ENCODE results near the gene DFFB.

The DFFB gene

DNA sequence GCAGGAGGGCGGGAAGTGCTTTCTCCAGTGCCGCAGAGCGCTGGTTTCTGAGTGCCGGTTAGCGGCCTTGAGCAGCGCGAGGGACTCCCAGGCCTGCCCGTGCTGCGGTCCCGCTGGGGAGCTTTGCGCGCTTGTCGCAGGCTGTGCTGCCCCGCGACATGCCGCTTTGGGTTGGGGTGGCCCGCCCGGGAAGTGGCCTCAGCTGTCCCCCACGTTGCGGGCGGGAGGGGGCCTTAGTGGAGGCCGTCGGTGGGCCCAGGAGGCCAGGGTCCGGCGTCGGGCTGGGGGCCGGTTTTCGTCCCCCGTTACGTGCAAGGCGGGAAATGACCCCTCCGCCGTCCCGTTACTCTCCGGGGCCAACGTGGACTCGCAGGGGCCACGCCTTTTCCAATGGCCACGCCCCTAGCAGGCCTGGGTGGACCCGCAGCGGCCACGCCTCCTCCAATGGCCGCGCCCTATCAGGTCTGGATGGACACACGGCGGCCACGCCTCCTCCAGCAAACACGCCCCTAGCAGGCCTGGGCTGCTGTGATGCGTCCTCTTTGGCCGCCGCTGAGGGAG is 43.8 kb downstream of the DFFB start (continued):
- TF ChIP-seq ZNF2 (tag by site-specific recombination; IDR thresholded peaks at IDR 0.05): peak; percentile 45

GRCh38 chr1:3902111-3902511 is 44.8 kb downstream of the DFFB start:
- no peaks in the 10 kb centered on the region for H3K4me1 ChIP-seq (ENCODE audit: control insufficient read depth, insufficient read depth, low read length)
- TF ChIP-seq BCL11B (tag by site-specific recombination; IDR thresholded peaks at IDR 0.05; ENCODE audit: low read depth): no peak
- peaks cover 0 to 5% of the 10 kb centered on the region in 2 experiments; a peak in 1 of 3 replicates for H3K36me3 ChIP-seq (ENCODE audit: control insufficient read depth in 2 of 2, insufficient read depth in 1 of 2, low read length in 2 of 2)
- H3K4me3 ChIP-seq (ENCODE audit: low read depth, low read length): no peak overlapping the region
- H3K9me3 ChIP-seq (ENCODE audit: control insufficient read depth, insufficient read depth, low read depth, low read length): no peaks in the 10 kb centered on the region
- CTCF ChIA-PET: interaction anchor here (0.8 kb wide), 1 partner anchor 269 kb away, joined by 3 read pairs; no protein-coding TSS in a partner anchor
- POLR2A ChIA-PET: interaction anchor here (0.7 to 1.0 kb wide), 2 partner anchors 16 to 249 kb away, joined by 3 read pairs; no protein-coding TSS in a partner anchor
- no peak overlapping the region for H3K27ac ChIP-seq (ENCODE audit: extremely low read depth, low read depth, low read length)

DNA sequence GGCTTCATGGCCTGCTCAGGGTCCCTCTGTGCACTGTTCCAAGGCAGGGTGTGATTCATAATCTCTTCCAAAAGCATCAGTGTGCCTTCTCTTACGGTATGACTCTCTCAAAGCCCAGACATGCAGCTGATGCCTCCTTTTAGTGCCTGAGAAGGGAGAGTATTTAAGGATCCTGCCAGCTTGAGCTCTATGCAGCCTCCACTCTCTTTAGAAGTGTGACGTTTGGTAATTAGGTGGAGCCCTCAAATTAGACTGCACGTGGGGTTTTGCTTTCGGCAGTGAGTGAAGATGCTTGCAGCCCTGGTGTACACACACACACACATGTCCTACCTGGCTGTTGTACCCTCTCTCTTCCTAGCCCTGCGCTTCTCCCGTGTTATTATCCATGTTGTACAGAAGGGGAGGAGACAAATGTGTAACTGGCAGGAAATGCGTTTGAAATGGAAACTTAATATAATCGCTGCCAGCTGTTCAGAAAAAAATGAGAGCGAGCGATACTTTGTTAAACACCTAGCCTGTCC is 45.4 kb downstream of the DFFB start:
- no peak for TF ChIP-seq ZNF501 (tag by site-specific recombination; IDR thresholded peaks at IDR 0.05)
- TF ChIP-seq, protein P1, sequence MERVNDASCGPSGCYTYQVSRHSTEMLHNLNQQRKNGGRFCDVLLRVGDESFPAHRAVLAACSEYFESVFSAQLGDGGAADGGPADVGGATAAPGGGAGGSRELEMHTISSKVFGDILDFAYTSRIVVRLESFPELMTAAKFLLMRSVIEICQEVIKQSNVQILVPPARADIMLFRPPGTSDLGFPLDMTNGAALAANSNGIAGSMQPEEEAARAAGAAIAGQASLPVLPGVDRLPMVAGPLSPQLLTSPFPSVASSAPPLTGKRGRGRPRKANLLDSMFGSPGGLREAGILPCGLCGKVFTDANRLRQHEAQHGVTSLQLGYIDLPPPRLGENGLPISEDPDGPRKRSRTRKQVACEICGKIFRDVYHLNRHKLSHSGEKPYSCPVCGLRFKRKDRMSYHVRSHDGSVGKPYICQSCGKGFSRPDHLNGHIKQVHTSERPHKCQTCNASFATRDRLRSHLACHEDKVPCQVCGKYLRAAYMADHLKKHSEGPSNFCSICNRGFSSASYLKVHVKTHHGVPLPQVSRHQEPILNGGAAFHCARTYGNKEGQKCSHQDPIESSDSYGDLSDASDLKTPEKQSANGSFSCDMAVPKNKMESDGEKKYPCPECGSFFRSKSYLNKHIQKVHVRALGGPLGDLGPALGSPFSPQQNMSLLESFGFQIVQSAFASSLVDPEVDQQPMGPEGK (tag by site-specific recombination; IDR thresholded peaks at IDR 0.05): no peak
- no peak for TF ChIP-seq ZNF488 (tag by site-specific recombination; IDR thresholded peaks at IDR 0.05)
- TF ChIP-seq ZBTB49 (tag by site-specific recombination; IDR thresholded peaks at IDR 0.05; ENCODE audit: low read depth): no peak
- TF ChIP-seq, protein P2, sequence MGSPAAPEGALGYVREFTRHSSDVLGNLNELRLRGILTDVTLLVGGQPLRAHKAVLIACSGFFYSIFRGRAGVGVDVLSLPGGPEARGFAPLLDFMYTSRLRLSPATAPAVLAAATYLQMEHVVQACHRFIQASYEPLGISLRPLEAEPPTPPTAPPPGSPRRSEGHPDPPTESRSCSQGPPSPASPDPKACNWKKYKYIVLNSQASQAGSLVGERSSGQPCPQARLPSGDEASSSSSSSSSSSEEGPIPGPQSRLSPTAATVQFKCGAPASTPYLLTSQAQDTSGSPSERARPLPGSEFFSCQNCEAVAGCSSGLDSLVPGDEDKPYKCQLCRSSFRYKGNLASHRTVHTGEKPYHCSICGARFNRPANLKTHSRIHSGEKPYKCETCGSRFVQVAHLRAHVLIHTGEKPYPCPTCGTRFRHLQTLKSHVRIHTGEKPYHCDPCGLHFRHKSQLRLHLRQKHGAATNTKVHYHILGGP (tag by site-specific recombination; IDR thresholded peaks at IDR 0.05): no peak
- TF ChIP-seq ZNF654 (tag by site-specific recombination; IDR thresholded peaks at IDR 0.05; ENCODE audit: low read depth): no peak
- TF ChIP-seq ZNF747 (tag by site-specific recombination; IDR thresholded peaks at IDR 0.05): no peak
- TF ChIP-seq ZNF292 (tag by site-specific recombination; IDR thresholded peaks at IDR 0.05; ENCODE audit: borderline replicate concordance, low read depth): no peak
- no peak for TF ChIP-seq OSR2 (tag by site-specific recombination; IDR thresholded peaks at IDR 0.05)
- TF ChIP-seq, protein P3, sequence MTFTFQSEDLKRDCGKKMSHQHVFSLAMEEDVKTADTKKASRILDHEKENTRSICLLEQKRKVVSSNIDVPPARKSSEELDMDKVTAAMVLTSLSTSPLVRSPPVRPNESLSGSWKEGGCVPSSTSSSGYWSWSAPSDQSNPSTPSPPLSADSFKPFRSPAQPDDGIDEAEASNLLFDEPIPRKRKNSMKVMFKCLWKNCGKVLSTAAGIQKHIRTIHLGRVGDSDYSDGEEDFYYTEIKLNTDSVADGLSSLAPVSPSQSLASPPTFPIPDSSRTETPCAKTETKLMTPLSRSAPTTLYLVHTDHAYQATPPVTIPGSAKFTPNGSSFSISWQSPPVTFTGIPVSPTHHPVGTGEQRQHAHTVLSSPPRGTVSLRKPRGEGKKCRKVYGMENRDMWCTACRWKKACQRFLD (tag by site-specific recombination; IDR thresholded peaks at IDR 0.05): no peak
- TF ChIP-seq, protein P4, sequence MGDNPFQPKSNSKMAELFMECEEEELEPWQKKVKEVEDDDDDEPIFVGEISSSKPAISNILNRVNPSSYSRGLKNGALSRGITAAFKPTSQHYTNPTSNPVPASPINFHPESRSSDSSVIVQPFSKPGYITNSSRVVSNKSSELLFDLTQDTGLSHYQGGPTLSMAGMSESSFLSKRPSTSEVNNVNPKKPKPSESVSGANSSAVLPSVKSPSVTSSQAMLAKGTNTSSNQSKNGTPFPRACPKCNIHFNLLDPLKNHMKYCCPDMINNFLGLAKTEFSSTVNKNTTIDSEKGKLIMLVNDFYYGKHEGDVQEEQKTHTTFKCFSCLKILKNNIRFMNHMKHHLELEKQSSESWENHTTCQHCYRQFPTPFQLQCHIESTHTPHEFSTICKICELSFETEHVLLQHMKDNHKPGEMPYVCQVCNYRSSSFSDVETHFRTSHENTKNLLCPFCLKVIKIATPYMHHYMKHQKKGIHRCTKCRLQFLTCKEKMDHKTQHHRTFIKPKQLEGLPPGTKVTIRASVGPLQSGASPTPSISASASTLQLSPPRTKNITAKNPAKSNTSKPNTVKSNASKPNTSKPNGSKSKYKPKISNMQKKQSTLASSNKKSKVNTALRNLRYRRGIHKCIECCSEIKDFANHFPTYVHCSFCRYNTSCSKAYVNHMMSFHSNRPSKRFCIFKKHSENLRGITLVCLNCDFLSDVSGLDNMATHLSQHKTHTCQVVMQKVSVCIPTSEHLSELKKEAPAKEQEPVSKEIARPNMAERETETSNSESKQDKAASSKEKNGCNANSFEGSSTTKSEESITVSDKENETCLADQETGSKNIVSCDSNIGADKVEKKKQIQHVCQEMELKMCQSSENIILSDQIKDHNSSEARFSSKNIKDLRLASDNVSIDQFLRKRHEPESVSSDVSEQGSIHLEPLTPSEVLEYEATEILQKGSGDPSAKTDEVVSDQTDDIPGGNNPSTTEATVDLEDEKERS (tag by site-specific recombination; IDR thresholded peaks at IDR 0.05): no peak
- TF ChIP-seq ZEB2 (tag by site-specific recombination; IDR thresholded peaks at IDR 0.05): no peak
- TF ChIP-seq KLF7 (tag by site-specific recombination; IDR thresholded peaks at IDR 0.05; ENCODE audit: borderline replicate concordance): no peak
- no peak for TF ChIP-seq ZNF792 (tag by site-specific recombination; IDR thresholded peaks at IDR 0.05)
- peaks cover 0 to 5% of the 10 kb centered on the region in 2 experiments; a peak in 1 of 3 replicates for H3K36me3 ChIP-seq (ENCODE audit: control insufficient read depth in 2 of 2, insufficient read depth in 1 of 2, low read length in 2 of 2)
- POLR2A ChIA-PET: no interaction called here
- no peaks in the 10 kb centered on the region for H3K9me3 ChIP-seq (ENCODE audit: control insufficient read depth, insufficient read depth, low read depth, low read length)
- H3K27ac ChIP-seq (ENCODE audit: extremely low read depth, low read depth, low read length): no peak overlapping the region
- no peak overlapping the region for H3K4me3 ChIP-seq (ENCODE audit: low read depth, low read length)
- no peaks in the 10 kb centered on the region for H3K4me1 ChIP-seq (ENCODE audit: control insufficient read depth, insufficient read depth, low read length)
- CTCF ChIA-PET: interaction anchor here (0.6 to 0.8 kb wide), 2 partner anchors 268 to 460 kb away, joined by 3 read pairs; no protein-coding TSS in a partner anchor

All from HEK293 (cell line).